ENCODE measurements around the gene THBS2.

The THBS2 gene

GRCh38 chr6:169240125-169240524 lies 13.5 kb downstream of the THBS2 start:
- Mint-ChIP-seq H3K36me3 (ENCODE audit: low read depth) (no peaks in the 10 kb centered on the region), H3K4me1 (no peaks in the 10 kb centered on the region), H3K27ac (no peak overlapping the region), H3K27me3 (ENCODE audit: low read depth) (peaks cover 15% of the 10 kb centered on the region), H3K4me3 (no peak overlapping the region), H3K9me3 (no peaks in the 10 kb centered on the region)
- TF ChIP-seq CTCF (IDR thresholded peaks at IDR 0.05; ENCODE audit: unreplicated experiment in 3 of 3): no peak

GRCh38 chr6:169239181-169239580 lies 14.5 kb downstream of the THBS2 start:
- Mint-ChIP-seq H3K4me1 (no peaks in the 10 kb centered on the region), H3K9me3 (no peaks in the 10 kb centered on the region), H3K36me3 (ENCODE audit: low read depth) (peaks cover 3% of the 10 kb centered on the region), H3K27ac (no peak overlapping the region), H3K27me3 (ENCODE audit: low read depth) (peaks cover 15% of the 10 kb centered on the region), H3K4me3 (no peak overlapping the region)
- TF ChIP-seq CTCF (IDR thresholded peaks at IDR 0.05; ENCODE audit: unreplicated experiment in 3 of 3): no peak

GRCh38 chr6:169238766-169239165 lies 14.9 kb downstream of the THBS2 start:
- H3K9me3 Mint-ChIP-seq: no peaks in the 10 kb centered on the region
- TF ChIP-seq CTCF (IDR thresholded peaks at IDR 0.05; ENCODE audit: unreplicated experiment in 3 of 3): no peak
- H3K4me1 Mint-ChIP-seq: no peaks in the 10 kb centered on the region
- no peak overlapping the region for H3K27ac Mint-ChIP-seq
- peaks cover 18% of the 10 kb centered on the region for H3K27me3 Mint-ChIP-seq (ENCODE audit: low read depth)
- H3K36me3 Mint-ChIP-seq (ENCODE audit: low read depth): peaks cover 7% of the 10 kb centered on the region
- no peak overlapping the region for H3K4me3 Mint-ChIP-seq

GRCh38 chr6:169237496-169238134 lies 16.0 kb downstream of the THBS2 start:
- Mint-ChIP-seq H3K4me3 (no peak overlapping the region), H3K27ac (no peak overlapping the region), H3K27me3 (ENCODE audit: low read depth) (peaks cover 21% of the 10 kb centered on the region), H3K4me1 (no peaks in the 10 kb centered on the region), H3K36me3 (ENCODE audit: low read depth) (peaks cover 14% of the 10 kb centered on the region), H3K9me3 (peaks cover 2% of the 10 kb centered on the region)
- no peak for TF ChIP-seq CTCF (IDR thresholded peaks at IDR 0.05; ENCODE audit: unreplicated experiment in 3 of 3)

GRCh38 chr6:169236988-169237387 lies 16.7 kb downstream of the THBS2 start:
- no peak for TF ChIP-seq CTCF (IDR thresholded peaks at IDR 0.05; ENCODE audit: unreplicated experiment in 3 of 3)
- no peak overlapping the region for H3K27ac Mint-ChIP-seq
- H3K27me3 Mint-ChIP-seq (ENCODE audit: low read depth): peaks cover 20% of the 10 kb centered on the region
- peaks cover 14% of the 10 kb centered on the region for H3K36me3 Mint-ChIP-seq (ENCODE audit: low read depth)
- H3K4me1 Mint-ChIP-seq: no peaks in the 10 kb centered on the region
- H3K4me3 Mint-ChIP-seq: no peak overlapping the region
- peaks cover 2% of the 10 kb centered on the region for H3K9me3 Mint-ChIP-seq

- peaks cover 14% of the 10 kb centered on the region for H3K36me3 Mint-ChIP-seq (ENCODE audit: low read depth)
- no peak for TF ChIP-seq CTCF (IDR thresholded peaks at IDR 0.05; ENCODE audit: unreplicated experiment in 3 of 3)
- no peak overlapping the region for H3K27ac Mint-ChIP-seq
- H3K4me3 Mint-ChIP-seq: no peak overlapping the region
- H3K9me3 Mint-ChIP-seq: peaks cover 2% of the 10 kb centered on the region
- H3K4me1 Mint-ChIP-seq: no peaks in the 10 kb centered on the region
- peaks cover 15% of the 10 kb centered on the region for H3K27me3 Mint-ChIP-seq (ENCODE audit: low read depth)
Observed at GRCh38 chr6:169236545-169236944, 17.1 kb downstream of the THBS2 start.
